ENCODE results near the gene ZNF384.
A peak's percentile ranks its signal among the peaks of the same experiment; 100 is the strongest.

ZNF384 gene

GRCh38 chr12:6650832-6651231, 38.3 kb downstream of the ZNF384 start:
- Histone ChIP-seq H3K9me3 (ENCODE audit: insufficient read depth, low read depth, low read length) (peaks cover 6% of the 10 kb centered on the region), H4K12ac (ENCODE audit: low read depth, low read length) (no peak overlapping the region), H3K4ac (ENCODE audit: low read depth, low read length) (no peak overlapping the region), H2BK12ac (ENCODE audit: low read length) (no peak overlapping the region), H3K27ac (ENCODE audit: low read depth, low read length) (no peak overlapping the region), H3K79me1 (ENCODE audit: low read length) (no peaks in the 10 kb centered on the region), H3K4me2 (ENCODE audit: low read length) (no peak overlapping the region), H4K8ac (ENCODE audit: low read depth, low read length) (no peak overlapping the region), H3K18ac (ENCODE audit: low read length) (no peak overlapping the region), H2BK5ac (ENCODE audit: low read depth, low read length, poor library complexity) (no peak overlapping the region), H3K23ac (ENCODE audit: low read length) (no peak overlapping the region), H3K4me3 (ENCODE audit: low read depth, low read length) (no peak overlapping the region), H3K79me2 (ENCODE audit: control insufficient read depth, insufficient read depth, low read length, poor library complexity) (no peaks in the 10 kb centered on the region), H2AK5ac (ENCODE audit: low read length) (no peak overlapping the region), H3K36me3 (ENCODE audit: control insufficient read depth in 1 of 2, insufficient read depth in 2 of 2, low read length in 2 of 2) (peaks cover 27 to 43% of the 10 kb centered on the region in 2 experiments), H3K27me3 (ENCODE audit: insufficient read depth, low read length) (no peaks in the 10 kb centered on the region), H3K4me1 (ENCODE audit: control insufficient read depth in 1 of 2, insufficient read depth in 2 of 2, low read length in 2 of 2) (no peaks in the 10 kb centered on the region), H3K9ac (ENCODE audit: low read length) (no peak overlapping the region), H2BK120ac (ENCODE audit: insufficient read depth, low read length, poor library complexity) (no peak overlapping the region), H2AFZ (ENCODE audit: insufficient read depth, low read length, poor library complexity) (no peak overlapping the region), H4K91ac (ENCODE audit: low read depth, low read length) (no peak overlapping the region), H3K14ac (ENCODE audit: low read length) (no peak overlapping the region)
- DNase-seq = no peak
- WGBS (ENCODE audit: extremely low coverage, insufficient coverage, insufficient read length) = no CpG with 5 or more reads among the region's 8 CpGs

GRCh38 chr12:6647083-6647604, 42.0 kb downstream of the ZNF384 start, which contains the start of gene ACRBP:
Gene ACRBP, minus strand, starts transcription at chr12:6647432. Its CDS starts 66 bp downstream, at chr12:6647366.
- Histone ChIP-seq H3K9me3 (ENCODE audit: insufficient read depth, low read depth, low read length) (peaks cover 8% of the 10 kb centered on the region), H3K36me3 (ENCODE audit: control insufficient read depth in 1 of 2, insufficient read depth in 2 of 2, low read length in 2 of 2) (peaks cover 17 to 27% of the 10 kb centered on the region in 2 experiments), H3K79me1 (ENCODE audit: low read length) (no peaks in the 10 kb centered on the region), H3K27ac (ENCODE audit: low read depth, low read length) (no peak within 1 kb of the TSS), H2BK120ac (ENCODE audit: insufficient read depth, low read length, poor library complexity) (no peak within 1 kb of the TSS), H3K4me1 (ENCODE audit: control insufficient read depth in 1 of 2, insufficient read depth in 2 of 2, low read length in 2 of 2) (no peaks in the 10 kb centered on the region), H3K9ac (ENCODE audit: low read length) (no peak within 1 kb of the TSS), H3K79me2 (ENCODE audit: control insufficient read depth, insufficient read depth, low read length, poor library complexity) (no peaks in the 10 kb centered on the region), H3K4me2 (ENCODE audit: low read length) (peak within 1 kb of the TSS; percentile 47), H3K4ac (ENCODE audit: low read depth, low read length) (no peak within 1 kb of the TSS), H3K23ac (ENCODE audit: low read length) (no peak within 1 kb of the TSS), H3K4me3 (ENCODE audit: low read depth, low read length) (no peak within 1 kb of the TSS), H3K27me3 (ENCODE audit: insufficient read depth, low read length) (no peaks in the 10 kb centered on the region), H2BK12ac (ENCODE audit: low read length) (no peak within 1 kb of the TSS), H2AFZ (ENCODE audit: insufficient read depth, low read length, poor library complexity) (no peak within 1 kb of the TSS), H4K12ac (ENCODE audit: low read depth, low read length) (no peak within 1 kb of the TSS), H3K18ac (ENCODE audit: low read length) (no peak within 1 kb of the TSS), H3K14ac (ENCODE audit: low read length) (no peak within 1 kb of the TSS), H2AK5ac (ENCODE audit: low read length) (no peak within 1 kb of the TSS), H4K91ac (ENCODE audit: low read depth, low read length) (no peak within 1 kb of the TSS), H4K8ac (ENCODE audit: low read depth, low read length) (no peak within 1 kb of the TSS), H2BK5ac (ENCODE audit: low read depth, low read length, poor library complexity) (no peak within 1 kb of the TSS)
- peak; percentile 79 to 90 for DNase-seq
- WGBS (ENCODE audit: extremely low coverage, insufficient coverage, insufficient read length) = no CpG with 5 or more reads among the region's 38 CpGs

- Histone ChIP-seq H3K4me3 (ENCODE audit: low read depth, low read length) (no peak overlapping the region), H2BK5ac (ENCODE audit: low read depth, low read length, poor library complexity) (no peak overlapping the region), H3K36me3 (ENCODE audit: control insufficient read depth in 1 of 2, insufficient read depth in 2 of 2, low read length in 2 of 2) (peaks cover 12 to 21% of the 10 kb centered on the region in 2 experiments), H4K91ac (ENCODE audit: low read depth, low read length) (no peak overlapping the region), H3K79me2 (ENCODE audit: control insufficient read depth, insufficient read depth, low read length, poor library complexity) (no peaks in the 10 kb centered on the region), H3K79me1 (ENCODE audit: low read length) (no peaks in the 10 kb centered on the region), H3K9me3 (ENCODE audit: insufficient read depth, low read depth, low read length) (peaks cover 8% of the 10 kb centered on the region), H3K23ac (ENCODE audit: low read length) (no peak overlapping the region), H2AK5ac (ENCODE audit: low read length) (no peak overlapping the region), H3K4me2 (ENCODE audit: low read length) (peak overlapping the region; percentile 47), H3K4ac (ENCODE audit: low read depth, low read length) (no peak overlapping the region), H2BK120ac (ENCODE audit: insufficient read depth, low read length, poor library complexity) (no peak overlapping the region), H3K9ac (ENCODE audit: low read length) (no peak overlapping the region), H3K18ac (ENCODE audit: low read length) (no peak overlapping the region), H4K8ac (ENCODE audit: low read depth, low read length) (no peak overlapping the region), H4K12ac (ENCODE audit: low read depth, low read length) (no peak overlapping the region), H2BK12ac (ENCODE audit: low read length) (no peak overlapping the region), H3K4me1 (ENCODE audit: control insufficient read depth in 1 of 2, insufficient read depth in 2 of 2, low read length in 2 of 2) (no peaks in the 10 kb centered on the region), H3K14ac (ENCODE audit: low read length) (no peak overlapping the region), H3K27me3 (ENCODE audit: insufficient read depth, low read length) (no peaks in the 10 kb centered on the region), H2AFZ (ENCODE audit: insufficient read depth, low read length, poor library complexity) (no peak overlapping the region), H3K27ac (ENCODE audit: low read depth, low read length) (no peak overlapping the region)
- DNase-seq = no peak
- no CpG with 5 or more reads among the region's 28 CpGs for WGBS (ENCODE audit: extremely low coverage, insufficient coverage, insufficient read length)
Measured at GRCh38 chr12:6646276-6647082, 42.7 kb downstream of the ZNF384 start.

DNA sequence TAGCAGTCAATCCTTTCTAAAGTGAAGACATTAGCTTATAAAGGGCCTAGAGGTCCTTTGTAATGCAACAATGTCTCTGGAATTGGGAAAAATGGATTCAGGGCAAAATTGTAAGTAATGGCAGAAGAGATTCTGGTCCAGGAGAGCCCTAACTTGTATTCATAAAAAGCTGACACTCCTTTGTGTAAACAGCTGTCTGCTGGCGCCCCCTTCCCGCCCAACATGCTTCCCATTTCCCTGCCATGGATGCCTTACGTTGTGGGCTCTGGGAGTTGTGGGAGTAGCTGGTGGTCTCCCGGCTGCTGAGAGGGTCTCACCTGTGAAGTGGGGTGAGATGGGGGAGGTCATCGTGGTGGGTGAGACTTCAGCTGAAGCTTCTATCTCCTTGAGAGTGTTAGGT, 44.3 kb downstream of the ZNF384 start:
- Histone ChIP-seq H2BK5ac (ENCODE audit: low read depth, low read length, poor library complexity) (no peak overlapping the region), H3K27me3 (ENCODE audit: insufficient read depth, low read length) (no peaks in the 10 kb centered on the region), H3K36me3 (ENCODE audit: control insufficient read depth in 1 of 2, insufficient read depth in 2 of 2, low read length in 2 of 2) (peaks cover 3 to 7% of the 10 kb centered on the region in 2 experiments)

More for the DNA sequence above, 44.3 kb downstream of the ZNF384 start:
- no peak for DNase-seq
- H4K12ac ChIP-seq (ENCODE audit: low read depth, low read length) = no peak overlapping the region
- no peak overlapping the region for H3K9ac ChIP-seq (ENCODE audit: low read length)
- no peak overlapping the region for H4K8ac ChIP-seq (ENCODE audit: low read depth, low read length)
- H3K4me3 ChIP-seq (ENCODE audit: low read depth, low read length) = no peak overlapping the region
- no peak overlapping the region for H3K23ac ChIP-seq (ENCODE audit: low read length)
- no peak overlapping the region for H3K14ac ChIP-seq (ENCODE audit: low read length)
- no peak overlapping the region for H3K18ac ChIP-seq (ENCODE audit: low read length)
- no peak overlapping the region for H2BK12ac ChIP-seq (ENCODE audit: low read length)
- H3K27ac ChIP-seq (ENCODE audit: low read depth, low read length) = no peak overlapping the region
- no peaks in the 10 kb centered on the region for H3K79me1 ChIP-seq (ENCODE audit: low read length)
- WGBS (ENCODE audit: extremely low coverage, insufficient coverage, insufficient read length) = no CpG with 5 or more reads among the region's 5 CpGs
- H4K91ac ChIP-seq (ENCODE audit: low read depth, low read length) = no peak overlapping the region
- no peak overlapping the region for H2AK5ac ChIP-seq (ENCODE audit: low read length)
- no peak overlapping the region for H2BK120ac ChIP-seq (ENCODE audit: insufficient read depth, low read length, poor library complexity)
- H3K79me2 ChIP-seq (ENCODE audit: control insufficient read depth, insufficient read depth, low read length, poor library complexity) = no peaks in the 10 kb centered on the region
- H2AFZ ChIP-seq (ENCODE audit: insufficient read depth, low read length, poor library complexity) = no peak overlapping the region
- no peak overlapping the region for H3K4me2 ChIP-seq (ENCODE audit: low read length)
- no peaks in the 10 kb centered on the region for H3K4me1 ChIP-seq (ENCODE audit: control insufficient read depth in 1 of 2, insufficient read depth in 2 of 2, low read length in 2 of 2)
- H3K9me3 ChIP-seq (ENCODE audit: insufficient read depth, low read depth, low read length) = peaks cover 8% of the 10 kb centered on the region
- H3K4ac ChIP-seq (ENCODE audit: low read depth, low read length) = no peak overlapping the region

Data from trophoblast cell (in vitro differentiated cells and primary cell).